HepG2 (cell line): ENCODE results near the gene SLC24A4. TPM values are rescaled to one million over a fixed set of nuclear protein-coding genes. Genes with fewer than 3 reads are reported as not detected.
A peak's percentile ranks its signal among the peaks of the same experiment; 100 is the strongest.

Experiments
- FOSL2 ChIP-seq: sonication (generic); formaldehyde crosslinking; IDR thresholded peaks from 2 replicates; pipeline ENCODE4 v1.4.0; 2020; ENCODE audit warnings: missing genetic modification reagents
- KLF15 ChIP-seq: sonication (generic); formaldehyde crosslinking; IDR thresholded peaks from 2 replicates; pipeline ENCODE4 v1.8.1; 2023; ENCODE audit warnings: borderline replicate concordance, mild to moderate bottlenecking, inconsistent platforms, missing genetic modification reagents, mixed read lengths
- MAFG ChIP-seq: sonication (generic); formaldehyde crosslinking; IDR thresholded peaks from 2 replicates; pipeline ENCODE4 v1.5.1; 2020; ENCODE audit warnings: mild to moderate bottlenecking, missing genetic modification reagents
- MIER3 ChIP-seq: IDR thresholded peaks from 2 replicates; pipeline ENCODE4 v1.6.1; 2016; ENCODE audit warnings: missing compliant biosample characterization, borderline replicate concordance
- NR2F6 ChIP-seq, 2 experiments: IDR thresholded peaks; 2 replicates each; pipeline ENCODE4 v1.6.1; 2016; ENCODE audit warnings: antibody characterized with exemption in 1 of 2, mild to moderate bottlenecking in 1 of 2
- PHB2 ChIP-seq: fragments of 450-650 bp; IDR thresholded peaks from 2 replicates; pipeline ENCODE4 v1.6.1; 2018; ENCODE audit not compliant: partially characterized antibody
- SAP130 ChIP-seq: IDR thresholded peaks from 2 replicates; pipeline ENCODE4 v1.6.1; 2016; ENCODE audit warnings: low read depth
- TBX3 ChIP-seq: fragments of 450-650 bp; IDR thresholded peaks from 2 replicates; pipeline ENCODE4 v1.6.1; 2017; ENCODE audit warnings: antibody characterized with exemption, mild to moderate bottlenecking, inconsistent platforms, borderline replicate concordance
- ZNF501 ChIP-seq: sonication (generic); formaldehyde crosslinking; IDR thresholded peaks from 2 replicates; pipeline ENCODE4 v1.5.1; 2020; ENCODE audit warnings: mild to moderate bottlenecking, moderate library complexity, missing genetic modification reagents
- ZNF556 ChIP-seq: sonication (generic); formaldehyde crosslinking; IDR thresholded peaks from 2 replicates; pipeline ENCODE4 v1.4.0; 2020; ENCODE audit warnings: mild to moderate bottlenecking, missing genetic modification reagents, borderline replicate concordance
- polyA plus RNA-seq, 8 experiments: library from polyadenylated mRNA; depleted of rRNA in 3 of 8; stranded (reverse) in 7 of 8; unstranded in 1 of 8; fragments of >200 nt; fragmentation: Illumina TruSeq in 4 of 8; extraction: Trizol in 4 of 8; gene quantifications; 2 replicates each; pipeline versions ENCODE4 v1.2.1 to v1.2.3, GENCODE V29; 2011 to 2016; ENCODE audit warnings: low read depth in 4 of 8, missing spikeins in 1 of 8, mixed read lengths in 1 of 8; ENCODE audit not compliant: insufficient read depth in 1 of 8
- total RNA-seq, 5 experiments: library from RNA; depleted of rRNA; stranded (reverse); fragments of >200 nt; fragmentation: Illumina TruSeq; extraction: Trizol; gene quantifications; 2 replicates each; pipeline ENCODE4 v1.2.3, GENCODE V29; 2016; ENCODE audit warnings: low read depth in 1 of 5
- TF ChIP-seq, protein P1 (sequence below): sonication (generic); formaldehyde crosslinking; IDR thresholded peaks from 2 replicates; pipeline ENCODE4 v1.5.1; 2020; ENCODE audit warnings: mild to moderate bottlenecking, missing genetic modification reagents, borderline replicate concordance
- TF ChIP-seq, protein P2 (sequence below): sonication (generic); formaldehyde crosslinking; IDR thresholded peaks from 2 replicates; pipeline ENCODE4 v1.4.0; 2020; ENCODE audit warnings: missing genetic modification reagents
- TF ChIP-seq, protein P3 (sequence below): sonication (generic); formaldehyde crosslinking; IDR thresholded peaks from 2 replicates; pipeline ENCODE4 v1.4.0; 2020; ENCODE audit warnings: missing genetic modification reagents, borderline replicate concordance
- TF ChIP-seq, protein P4 (sequence below): sonication (generic); formaldehyde crosslinking; IDR thresholded peaks from 2 replicates; pipeline ENCODE4 v1.5.0; 2020; ENCODE audit warnings: mild to moderate bottlenecking, missing genetic modification reagents, borderline replicate concordance
- TF ChIP-seq, protein P5 (sequence below): IDR thresholded peaks from 2 replicates; pipeline ENCODE4 v1.6.1; 2016; ENCODE audit warnings: missing compliant biosample characterization, missing genetic modification reagents, borderline replicate concordance

The SLC24A4 gene
- total and polyA plus RNA-seq, 2 of the 13 experiments (the other 11 are each of a cell fraction or from before 2014, with no cell fraction given): not detected

DNA sequence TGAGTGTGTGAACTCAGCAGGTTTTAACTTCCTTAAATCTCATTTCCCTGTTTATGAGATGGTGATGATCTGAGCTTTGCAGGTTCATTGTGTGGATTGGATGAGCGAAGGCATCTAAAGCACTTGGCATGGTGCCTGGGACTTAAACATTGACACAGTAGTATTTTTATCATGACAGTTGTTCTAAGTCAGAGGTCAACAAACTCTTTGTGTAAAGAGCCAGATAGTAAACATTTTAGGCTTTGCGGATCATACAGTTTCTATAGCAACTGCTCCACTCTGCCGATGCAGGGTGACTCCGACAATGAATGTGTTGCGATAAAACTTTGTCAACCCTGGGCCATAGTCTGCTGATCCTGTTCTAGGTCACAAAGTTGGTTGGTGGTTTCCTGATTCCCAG is 25.2 kb downstream of the SLC24A4 start (continued):
- TF ChIP-seq, protein P1, sequence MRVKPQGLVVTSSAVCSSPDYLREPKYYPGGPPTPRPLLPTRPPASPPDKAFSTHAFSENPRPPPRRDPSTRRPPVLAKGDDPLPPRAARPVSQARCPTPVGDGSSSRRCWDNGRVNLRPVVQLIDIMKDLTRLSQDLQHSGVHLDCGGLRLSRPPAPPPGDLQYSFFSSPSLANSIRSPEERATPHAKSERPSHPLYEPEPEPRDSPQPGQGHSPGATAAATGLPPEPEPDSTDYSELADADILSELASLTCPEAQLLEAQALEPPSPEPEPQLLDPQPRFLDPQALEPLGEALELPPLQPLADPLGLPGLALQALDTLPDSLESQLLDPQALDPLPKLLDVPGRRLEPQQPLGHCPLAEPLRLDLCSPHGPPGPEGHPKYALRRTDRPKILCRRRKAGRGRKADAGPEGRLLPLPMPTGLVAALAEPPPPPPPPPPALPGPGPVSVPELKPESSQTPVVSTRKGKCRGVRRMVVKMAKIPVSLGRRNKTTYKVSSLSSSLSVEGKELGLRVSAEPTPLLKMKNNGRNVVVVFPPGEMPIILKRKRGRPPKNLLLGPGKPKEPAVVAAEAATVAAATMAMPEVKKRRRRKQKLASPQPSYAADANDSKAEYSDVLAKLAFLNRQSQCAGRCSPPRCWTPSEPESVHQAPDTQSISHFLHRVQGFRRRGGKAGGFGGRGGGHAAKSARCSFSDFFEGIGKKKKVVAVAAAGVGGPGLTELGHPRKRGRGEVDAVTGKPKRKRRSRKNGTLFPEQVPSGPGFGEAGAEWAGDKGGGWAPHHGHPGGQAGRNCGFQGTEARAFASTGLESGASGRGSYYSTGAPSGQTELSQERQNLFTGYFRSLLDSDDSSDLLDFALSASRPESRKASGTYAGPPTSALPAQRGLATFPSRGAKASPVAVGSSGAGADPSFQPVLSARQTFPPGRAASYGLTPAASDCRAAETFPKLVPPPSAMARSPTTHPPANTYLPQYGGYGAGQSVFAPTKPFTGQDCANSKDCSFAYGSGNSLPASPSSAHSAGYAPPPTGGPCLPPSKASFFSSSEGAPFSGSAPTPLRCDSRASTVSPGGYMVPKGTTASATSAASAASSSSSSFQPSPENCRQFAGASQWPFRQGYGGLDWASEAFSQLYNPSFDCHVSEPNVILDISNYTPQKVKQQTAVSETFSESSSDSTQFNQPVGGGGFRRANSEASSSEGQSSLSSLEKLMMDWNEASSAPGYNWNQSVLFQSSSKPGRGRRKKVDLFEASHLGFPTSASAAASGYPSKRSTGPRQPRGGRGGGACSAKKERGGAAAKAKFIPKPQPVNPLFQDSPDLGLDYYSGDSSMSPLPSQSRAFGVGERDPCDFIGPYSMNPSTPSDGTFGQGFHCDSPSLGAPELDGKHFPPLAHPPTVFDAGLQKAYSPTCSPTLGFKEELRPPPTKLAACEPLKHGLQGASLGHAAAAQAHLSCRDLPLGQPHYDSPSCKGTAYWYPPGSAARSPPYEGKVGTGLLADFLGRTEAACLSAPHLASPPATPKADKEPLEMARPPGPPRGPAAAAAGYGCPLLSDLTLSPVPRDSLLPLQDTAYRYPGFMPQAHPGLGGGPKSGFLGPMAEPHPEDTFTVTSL (CRISPR knock-in tag): peak; percentile 27; the same call in 1 of the 2 replicates
- peak; percentile 65; the same call in 1 of the 2 replicates for TF ChIP-seq MIER3 (CRISPR knock-in tag)
- no peak for TF ChIP-seq KLF15 (CRISPR knock-in tag)
- TF ChIP-seq NR2F6 (IDR thresholded peaks at IDR 0.05): peak; percentile 89
- TF ChIP-seq NR2F6 (CRISPR knock-in tag; IDR thresholded peaks at IDR 0.05): peak; percentile 79
- TF ChIP-seq TBX3: peak; percentile 78; the same call in 1 of the 2 replicates
- peak; percentile 53 for TF ChIP-seq SAP130
- TF ChIP-seq FOSL2 (CRISPR knock-in tag): peak; percentile 35; the same call in 1 of the 2 replicates
- no peak for TF ChIP-seq PHB2
- TF ChIP-seq, protein P2, sequence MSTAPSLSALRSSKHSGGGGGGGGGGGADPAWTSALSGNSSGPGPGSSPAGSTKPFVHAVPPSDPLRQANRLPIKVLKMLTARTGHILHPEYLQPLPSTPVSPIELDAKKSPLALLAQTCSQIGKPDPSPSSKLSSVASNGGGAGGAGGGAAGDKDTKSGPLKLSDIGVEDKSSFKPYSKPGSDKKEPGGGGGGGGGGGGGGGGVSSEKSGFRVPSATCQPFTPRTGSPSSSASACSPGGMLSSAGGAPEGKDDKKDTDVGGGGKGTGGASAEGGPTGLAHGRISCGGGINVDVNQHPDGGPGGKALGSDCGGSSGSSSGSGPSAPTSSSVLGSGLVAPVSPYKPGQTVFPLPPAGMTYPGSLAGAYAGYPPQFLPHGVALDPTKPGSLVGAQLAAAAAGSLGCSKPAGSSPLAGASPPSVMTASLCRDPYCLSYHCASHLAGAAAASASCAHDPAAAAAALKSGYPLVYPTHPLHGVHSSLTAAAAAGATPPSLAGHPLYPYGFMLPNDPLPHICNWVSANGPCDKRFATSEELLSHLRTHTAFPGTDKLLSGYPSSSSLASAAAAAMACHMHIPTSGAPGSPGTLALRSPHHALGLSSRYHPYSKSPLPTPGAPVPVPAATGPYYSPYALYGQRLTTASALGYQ: peak; percentile 60; the same call in 1 of the 2 replicates
- TF ChIP-seq, protein P3, sequence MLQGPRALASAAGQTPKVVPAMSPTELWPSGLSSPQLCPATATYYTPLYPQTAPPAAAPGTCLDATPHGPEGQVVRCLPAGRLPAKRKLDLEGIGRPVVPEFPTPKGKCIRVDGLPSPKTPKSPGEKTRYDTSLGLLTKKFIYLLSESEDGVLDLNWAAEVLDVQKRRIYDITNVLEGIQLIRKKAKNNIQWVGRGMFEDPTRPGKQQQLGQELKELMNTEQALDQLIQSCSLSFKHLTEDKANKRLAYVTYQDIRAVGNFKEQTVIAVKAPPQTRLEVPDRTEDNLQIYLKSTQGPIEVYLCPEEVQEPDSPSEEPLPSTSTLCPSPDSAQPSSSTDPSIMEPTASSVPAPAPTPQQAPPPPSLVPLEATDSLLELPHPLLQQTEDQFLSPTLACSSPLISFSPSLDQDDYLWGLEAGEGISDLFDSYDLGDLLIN (CRISPR knock-in tag): no peak
- no peak for TF ChIP-seq ZNF556 (CRISPR knock-in tag)
- no peak for TF ChIP-seq MAFG (CRISPR knock-in tag)
- TF ChIP-seq, protein P4, sequence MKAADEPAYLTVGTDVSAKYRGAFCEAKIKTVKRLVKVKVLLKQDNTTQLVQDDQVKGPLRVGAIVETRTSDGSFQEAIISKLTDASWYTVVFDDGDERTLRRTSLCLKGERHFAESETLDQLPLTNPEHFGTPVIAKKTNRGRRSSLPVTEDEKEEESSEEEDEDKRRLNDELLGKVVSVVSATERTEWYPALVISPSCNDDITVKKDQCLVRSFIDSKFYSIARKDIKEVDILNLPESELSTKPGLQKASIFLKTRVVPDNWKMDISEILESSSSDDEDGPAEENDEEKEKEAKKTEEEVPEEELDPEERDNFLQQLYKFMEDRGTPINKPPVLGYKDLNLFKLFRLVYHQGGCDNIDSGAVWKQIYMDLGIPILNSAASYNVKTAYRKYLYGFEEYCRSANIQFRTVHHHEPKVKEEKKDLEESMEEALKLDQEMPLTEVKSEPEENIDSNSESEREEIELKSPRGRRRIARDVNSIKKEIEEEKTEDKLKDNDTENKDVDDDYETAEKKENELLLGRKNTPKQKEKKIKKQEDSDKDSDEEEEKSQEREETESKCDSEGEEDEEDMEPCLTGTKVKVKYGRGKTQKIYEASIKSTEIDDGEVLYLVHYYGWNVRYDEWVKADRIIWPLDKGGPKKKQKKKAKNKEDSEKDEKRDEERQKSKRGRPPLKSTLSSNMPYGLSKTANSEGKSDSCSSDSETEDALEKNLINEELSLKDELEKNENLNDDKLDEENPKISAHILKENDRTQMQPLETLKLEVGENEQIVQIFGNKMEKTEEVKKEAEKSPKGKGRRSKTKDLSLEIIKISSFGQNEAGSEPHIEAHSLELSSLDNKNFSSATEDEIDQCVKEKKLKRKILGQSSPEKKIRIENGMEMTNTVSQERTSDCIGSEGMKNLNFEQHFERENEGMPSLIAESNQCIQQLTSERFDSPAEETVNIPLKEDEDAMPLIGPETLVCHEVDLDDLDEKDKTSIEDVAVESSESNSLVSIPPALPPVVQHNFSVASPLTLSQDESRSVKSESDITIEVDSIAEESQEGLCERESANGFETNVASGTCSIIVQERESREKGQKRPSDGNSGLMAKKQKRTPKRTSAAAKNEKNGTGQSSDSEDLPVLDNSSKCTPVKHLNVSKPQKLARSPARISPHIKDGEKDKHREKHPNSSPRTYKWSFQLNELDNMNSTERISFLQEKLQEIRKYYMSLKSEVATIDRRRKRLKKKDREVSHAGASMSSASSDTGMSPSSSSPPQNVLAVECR (CRISPR knock-in tag): no peak
- TF ChIP-seq ZNF501: no peak
- TF ChIP-seq, protein P5, sequence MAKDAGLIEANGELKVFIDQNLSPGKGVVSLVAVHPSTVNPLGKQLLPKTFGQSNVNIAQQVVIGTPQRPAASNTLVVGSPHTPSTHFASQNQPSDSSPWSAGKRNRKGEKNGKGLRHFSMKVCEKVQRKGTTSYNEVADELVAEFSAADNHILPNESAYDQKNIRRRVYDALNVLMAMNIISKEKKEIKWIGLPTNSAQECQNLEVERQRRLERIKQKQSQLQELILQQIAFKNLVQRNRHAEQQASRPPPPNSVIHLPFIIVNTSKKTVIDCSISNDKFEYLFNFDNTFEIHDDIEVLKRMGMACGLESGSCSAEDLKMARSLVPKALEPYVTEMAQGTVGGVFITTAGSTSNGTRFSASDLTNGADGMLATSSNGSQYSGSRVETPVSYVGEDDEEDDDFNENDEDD: no peak
- TF ChIP-seq, all 625 proteins: peak for 49
